Heart right ventricle (tissue), 16 donors: ENCODE data around the gene CNST. TPM values are rescaled to one million over a fixed set of nuclear protein-coding genes. Genes with fewer than 3 reads are reported as not detected.

Experiments used
- ATAC-seq, 8 donors: fragments of 200-7000 bp; cut with Tn5 transposase; one replicate each; pipeline ENCODE4 v1.9.1; 2020; ENCODE audit warnings: mild to moderate bottlenecking in 8 of 8, moderate library complexity in 8 of 8, moderate number of reproducible peaks in 1 of 8
- DNase-seq, 2 donors: peaks; one replicate each; pipeline ENCODE4 v3.0.0-alpha.2; 2020
- H3K27ac ChIP-seq, 10 donors: fragments of 200-600 bp; sonication (generic) in 2 of 10; one replicate each; pipeline versions ENCODE4 v1.5.0 to v1.8.0; 2020 to 2022; ENCODE audit warnings: mild to moderate bottlenecking in 3 of 10
- H3K27me3 ChIP-seq, 7 donors: fragments of 200-600 bp; one replicate each; pipeline ENCODE4 v1.8.0; 2021 to 2022; ENCODE audit warnings: mild to moderate bottlenecking in 2 of 7
- H3K36me3 ChIP-seq, 9 donors: fragments of 200-600 bp; sonication (generic) in 1 of 9; one replicate each; pipeline versions ENCODE4 v1.5.0 to v1.8.0; 2020 to 2022; ENCODE audit warnings: mild to moderate bottlenecking in 2 of 9
- H3K4me1 ChIP-seq, 9 donors: fragments of 200-600 bp; sonication (generic) in 1 of 9; one replicate each; pipeline versions ENCODE4 v1.5.0 to v1.8.0; 2020 to 2022; ENCODE audit warnings: mild to moderate bottlenecking in 4 of 9
- H3K4me3 ChIP-seq, 10 donors: fragments of 200-600 bp; sonication (generic) in 2 of 10; one replicate each; pipeline versions ENCODE4 v1.5.0 to v1.8.0; 2020 to 2022; ENCODE audit warnings: mild to moderate bottlenecking in 7 of 10, moderate library complexity in 2 of 10
- H3K9me3 ChIP-seq, 11 donors: fragments of 200-600 bp in 10 of 11; sonication (generic) in 2 of 11; one replicate each; pipeline versions ENCODE4 v1.5.0 to v1.8.0; 2013 to 2022; ENCODE audit warnings: mild to moderate bottlenecking in 2 of 11, control low read depth in 1 of 11, moderate library complexity in 1 of 11
- WGBS, 2 donors: extraction: QIAGEN DNeasy Blood & Tissue Kit; methylation state at CpG; one replicate each; pipeline ENCODE4 v1.1.7; 2013; ENCODE audit warnings: inconsistent platforms in 1 of 2; 5-methylcytosine and 5-hydroxymethylcytosine counted together
- intact Hi-C, 10 donors: fragments of 100-400 bp; cut with DNase I; formaldehyde crosslinking; loops; one replicate each; pipeline versions ENCODE4 v1.11.1 to v1.14.2; 2022
- polyA plus RNA-seq, 2 donors: library from polyadenylated mRNA; stranded (reverse); fragments of 200-250 nt; gene quantifications; one replicate each; pipeline ENCODE4 v1.2.3, GENCODE V29; 2013
- total RNA-seq, 10 donors: library from RNA; stranded (reverse); fragmentation: NEBNext Ultra II Directional in 3 of 10; extraction: Animal tissue kit (Norgen Biotek cat#: 25700) in 3 of 10; gene quantifications; one replicate each; pipeline versions ENCODE4 v1.2.1 to v1.2.4, GENCODE V29; 2021 to 2023
- TF ChIP-seq, protein P1 (sequence below), 9 donors: fragments of 200-600 bp; sonication (generic) in 2 of 9; IDR thresholded peaks; one replicate each; pipeline versions ENCODE4 v1.5.0 to v1.8.0; 2021 to 2022; ENCODE audit warnings: antibody characterized with exemption in 9 of 9, mild to moderate bottlenecking in 5 of 9, moderate library complexity in 1 of 9
- donor health status: Arrhythmogenic right ventricular cardiomyopathy.
- donor health status: ischemic (EF 13 %, LVEDD 7.1; RV severe dilation, severe dysfunction).
- donor health status: healthy with polysubstance abuse.
- donor health status: DM: no; HTN: yes; CAD: no.
- donor health status: DM: no; HTN: no; CAD: no.
- donor health status: ischemic (EF 25% LVEDD 6.9; RV normal size, moderate dysfunction).
- donor health status: ischemic (EF 25% LVEDD 5.7; RV mildly dilated, moderate dysfunction).
- donor health status: healthy.
- donor health status: DM: yes; HTN: yes; CAD: no.
- donor health status: Ischemic cardiomyopathy.
- donor health status: ischemic (EF 35%, LVEDD 5.7; RV mildly dilated, moderate dysfunction).
- donor health status: nonischemic (EF 11% LVEDD 7.7; RV severe dilation, severe dysfunction).
- donor health status: DM: yes; HTN: yes; CAD: no.
- donor health status: PGD.
- donor health status: ischemic (EF 29% LVEDD 5.4; RV normal size, mild dysfunction).
- donor health status: nonischemic (EF 23%, LVEDD 6.1; RV moderate dilation, normal function).

CNST gene
- total and polyA plus RNA-seq, 12 donors, result 5.6 to 24.4 (median 14.7) TPM

DNA sequence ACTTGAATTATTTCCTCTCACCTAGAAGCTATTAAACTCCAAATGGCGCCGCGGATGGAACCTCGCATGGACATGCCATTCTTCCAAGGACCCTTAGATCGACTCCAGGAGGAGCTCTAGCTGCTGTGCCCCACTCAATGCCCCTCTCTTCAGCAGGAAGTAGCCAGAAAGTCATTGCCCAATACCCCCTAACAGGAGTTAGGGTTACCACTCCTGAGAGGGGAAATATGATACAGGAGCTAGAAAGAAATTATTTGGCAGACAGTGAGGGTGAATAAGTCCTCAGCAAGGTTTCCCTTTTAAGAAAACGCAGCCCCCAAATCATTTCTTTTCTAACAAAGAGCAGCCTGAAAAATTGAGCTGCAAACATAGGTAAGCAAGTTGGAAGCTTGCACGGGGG lies 28.8 kb upstream of the CNST start:
- peaks cover 0 to 38% (median 21%) of the 10 kb centered on the region in 9 donors for H3K36me3 ChIP-seq
- intact Hi-C loops, result no loop called here
- no peaks in the 10 kb centered on the region for H3K4me1 ChIP-seq
- no peak overlapping the region for H3K4me3 ChIP-seq
- ATAC-seq (no peak), DNase-seq (no peak)
- TF ChIP-seq, protein P1, sequence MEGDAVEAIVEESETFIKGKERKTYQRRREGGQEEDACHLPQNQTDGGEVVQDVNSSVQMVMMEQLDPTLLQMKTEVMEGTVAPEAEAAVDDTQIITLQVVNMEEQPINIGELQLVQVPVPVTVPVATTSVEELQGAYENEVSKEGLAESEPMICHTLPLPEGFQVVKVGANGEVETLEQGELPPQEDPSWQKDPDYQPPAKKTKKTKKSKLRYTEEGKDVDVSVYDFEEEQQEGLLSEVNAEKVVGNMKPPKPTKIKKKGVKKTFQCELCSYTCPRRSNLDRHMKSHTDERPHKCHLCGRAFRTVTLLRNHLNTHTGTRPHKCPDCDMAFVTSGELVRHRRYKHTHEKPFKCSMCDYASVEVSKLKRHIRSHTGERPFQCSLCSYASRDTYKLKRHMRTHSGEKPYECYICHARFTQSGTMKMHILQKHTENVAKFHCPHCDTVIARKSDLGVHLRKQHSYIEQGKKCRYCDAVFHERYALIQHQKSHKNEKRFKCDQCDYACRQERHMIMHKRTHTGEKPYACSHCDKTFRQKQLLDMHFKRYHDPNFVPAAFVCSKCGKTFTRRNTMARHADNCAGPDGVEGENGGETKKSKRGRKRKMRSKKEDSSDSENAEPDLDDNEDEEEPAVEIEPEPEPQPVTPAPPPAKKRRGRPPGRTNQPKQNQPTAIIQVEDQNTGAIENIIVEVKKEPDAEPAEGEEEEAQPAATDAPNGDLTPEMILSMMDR (IDR thresholded peaks at IDR 0.05), result no peak
- no peaks in the 10 kb centered on the region for H3K27me3 ChIP-seq
- H3K27ac ChIP-seq, result no peak overlapping the region
- H3K9me3 ChIP-seq, result no peaks in the 10 kb centered on the region
- WGBS, 2 donors, result 81 to 82% methylated on average over 7 of the region's 7 CpGs

DNA sequence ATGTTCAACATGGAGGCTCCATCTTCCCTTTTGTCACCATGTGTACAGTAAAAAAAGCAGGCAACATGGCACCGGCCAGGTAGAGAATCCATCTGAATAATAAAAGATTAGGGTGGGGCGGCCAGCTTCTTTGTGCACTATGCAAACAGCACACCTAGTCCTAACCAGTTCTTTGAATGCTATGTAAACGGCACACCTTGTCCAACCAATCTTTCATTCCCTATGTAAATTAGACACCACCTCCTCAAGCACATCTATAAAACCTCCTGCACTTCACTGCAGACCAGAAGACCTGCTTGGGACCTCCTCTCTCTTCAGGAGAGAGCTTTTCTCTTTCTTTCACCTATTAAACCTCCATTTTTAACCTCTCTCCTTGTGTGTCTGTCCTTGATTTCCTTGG lies 28.4 kb upstream of the CNST start:
- Histone ChIP-seq H3K27me3 (no peaks in the 10 kb centered on the region), H3K4me3 (no peak overlapping the region), H3K27ac (no peak overlapping the region), H3K36me3 (peaks cover 0 to 43% (median 23%) of the 10 kb centered on the region in 9 donors), H3K4me1 (no peaks in the 10 kb centered on the region), H3K9me3 (no peaks in the 10 kb centered on the region)
- intact Hi-C loops, result no loop called here
- no peak for ATAC-seq
- 94 to 95% methylated on average over 3 of the region's 3 CpGs for WGBS, 2 donors
- no peak for DNase-seq
- TF ChIP-seq, protein P1 (IDR thresholded peaks at IDR 0.05), result no peak

DNA sequence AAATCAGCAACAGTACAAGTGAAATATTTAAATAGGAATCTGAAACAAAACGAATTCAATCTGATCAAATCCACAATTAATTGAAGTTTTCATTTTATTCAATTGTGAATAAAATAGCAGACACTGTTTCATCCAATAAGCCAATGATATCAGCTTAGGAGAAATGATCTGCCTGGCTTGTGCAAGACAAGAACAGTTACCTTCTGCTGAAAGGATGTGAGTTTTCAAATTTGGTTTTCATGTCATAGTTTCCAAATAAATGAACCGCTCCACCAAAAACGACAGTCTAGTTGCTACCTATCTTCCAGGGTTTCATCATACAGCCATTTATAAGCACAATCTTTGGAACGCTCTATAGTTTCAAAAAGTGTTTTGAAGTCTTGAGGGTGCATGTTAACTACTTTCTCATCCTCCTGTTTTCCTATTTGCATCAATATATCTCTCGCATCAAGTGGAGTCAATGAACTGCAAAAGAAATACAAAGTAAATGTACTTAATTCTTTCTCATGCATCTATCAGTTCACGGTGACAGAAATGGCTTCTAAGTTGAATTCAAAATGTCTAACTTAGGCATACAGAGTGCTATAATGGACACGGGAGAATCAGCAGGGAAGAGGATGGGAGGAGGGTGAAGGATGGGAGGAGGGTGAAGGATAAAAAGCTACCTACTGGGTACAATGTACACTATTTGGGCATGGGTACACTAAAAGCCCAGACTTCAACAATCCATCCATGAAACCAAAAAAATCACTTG lies 25.3 kb upstream of the CNST start:
- TF ChIP-seq, protein P1 (IDR thresholded peaks at IDR 0.05), result no peak
- intact Hi-C loops, result no loop called here
- no peaks in the 10 kb centered on the region for H3K4me1 ChIP-seq
- H3K27ac ChIP-seq, result no peak overlapping the region
- no peaks in the 10 kb centered on the region for H3K9me3 ChIP-seq
- DNase-seq (no peak), ATAC-seq (no peak)
- H3K36me3 ChIP-seq, result peaks cover 0 to 71% (median 43%) of the 10 kb centered on the region in 9 donors
- WGBS, 2 donors, result 88 to 91% methylated on average over 7 of the region's 7 CpGs
- H3K4me3 ChIP-seq, result no peak overlapping the region
- no peaks in the 10 kb centered on the region for H3K27me3 ChIP-seq

DNA sequence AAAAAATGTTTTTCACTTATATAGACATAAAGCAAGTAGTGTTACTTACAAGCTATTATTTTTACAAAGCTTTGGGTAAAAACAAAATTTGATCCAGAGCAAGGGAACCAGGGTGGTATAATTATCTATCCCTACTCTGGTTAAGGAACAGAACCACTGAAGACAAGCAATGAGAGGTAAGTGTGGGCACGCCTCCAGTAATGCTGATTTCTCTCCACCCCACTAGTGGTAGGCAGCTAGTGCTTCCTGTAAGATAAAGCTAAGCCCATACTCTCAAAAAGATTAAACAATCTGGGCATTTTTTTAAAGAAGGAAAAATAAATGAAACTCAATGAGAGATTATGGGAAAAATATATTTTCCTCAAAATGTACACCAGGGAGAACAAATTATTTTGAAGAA lies 22.3 kb upstream of the CNST start:
- Histone ChIP-seq H3K4me1 (peaks cover 0 to 3% (median 0%) of the 10 kb centered on the region in 9 donors), H3K4me3 (no peak overlapping the region), H3K9me3 (no peaks in the 10 kb centered on the region), H3K27me3 (no peaks in the 10 kb centered on the region), H3K27ac (no peak overlapping the region), H3K36me3 (peaks cover 0 to 100% (median 59%) of the 10 kb centered on the region in 9 donors)
- TF ChIP-seq, protein P1 (IDR thresholded peaks at IDR 0.05), result no peak
- no peak for DNase-seq
- no peak for ATAC-seq
- intact Hi-C loops, result no loop called here
- 93 to 96% methylated on average over 1 of the region's 1 CpG for WGBS, 2 donors
